KOPT-K1 (cell line): ENCODE data around the gene SEZ6L2.
"Not testable (repeated sequence)": the region's sequence is repeated elsewhere in the genome, so short reads cannot be mapped to it uniquely, and the experiment has no call there.

Experiments used
- H3K27ac ChIP-seq: fragments of 200-600 bp; sonication (generic); 2 replicates; pipeline ENCODE4 v1.5.1; 2016; ENCODE audit warnings: antibody characterized with exemption, mild to moderate bottlenecking, low read depth, low read length; ENCODE audit not compliant: poor library complexity, severe bottlenecking
- H3K36me3 ChIP-seq: fragments of 200-600 bp; sonication (generic); 2 replicates; pipeline ENCODE4 v1.5.1; 2017; ENCODE audit warnings: antibody characterized with exemption, mild to moderate bottlenecking, low read length, moderate library complexity; ENCODE audit not compliant: insufficient read depth
- H3K9me3 ChIP-seq: fragments of 200-600 bp; sonication (generic); 2 replicates; pipeline ENCODE4 v1.5.1; 2017; ENCODE audit warnings: antibody characterized with exemption, low read length, mild to moderate bottlenecking; ENCODE audit not compliant: insufficient read depth, poor library complexity, severe bottlenecking

Gene SEZ6L2

DNA sequence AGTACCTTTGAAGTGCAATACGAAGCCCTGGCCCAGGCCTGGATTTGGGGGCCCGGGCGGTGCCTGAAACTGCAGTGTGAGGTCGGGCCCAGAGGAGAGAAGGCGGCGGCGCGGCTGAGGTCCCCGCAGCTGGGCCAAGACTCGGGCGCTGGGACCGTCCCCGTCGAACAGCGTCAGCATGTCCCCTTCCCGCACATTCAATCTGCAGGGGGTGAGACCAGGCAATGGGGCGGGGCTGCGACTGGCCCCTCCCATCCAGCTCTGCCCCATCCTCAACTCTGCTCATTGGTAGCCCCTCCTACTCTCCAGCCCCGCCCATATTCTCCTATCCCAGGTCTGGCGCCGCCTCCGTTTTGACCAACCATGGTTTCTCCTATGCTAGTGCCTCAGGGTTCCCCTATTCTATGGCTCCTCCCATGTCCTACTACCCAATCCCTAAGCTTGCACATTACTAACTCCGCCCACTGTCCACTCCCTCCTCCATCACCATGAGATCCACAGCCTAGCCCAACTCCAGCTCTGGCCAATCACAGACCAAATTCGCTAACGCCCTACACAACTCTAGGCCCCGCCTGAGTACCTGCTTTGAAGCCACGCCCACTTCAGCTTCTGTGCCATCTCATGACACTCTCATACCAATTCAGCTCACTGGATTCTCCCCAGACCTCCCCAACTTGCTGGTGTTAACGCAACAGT is 21.9 kb downstream of the SEZ6L2 start:
- Histone ChIP-seq H3K36me3 (no peaks in the 10 kb centered on the region), H3K27ac (no peak overlapping the region)

DNA sequence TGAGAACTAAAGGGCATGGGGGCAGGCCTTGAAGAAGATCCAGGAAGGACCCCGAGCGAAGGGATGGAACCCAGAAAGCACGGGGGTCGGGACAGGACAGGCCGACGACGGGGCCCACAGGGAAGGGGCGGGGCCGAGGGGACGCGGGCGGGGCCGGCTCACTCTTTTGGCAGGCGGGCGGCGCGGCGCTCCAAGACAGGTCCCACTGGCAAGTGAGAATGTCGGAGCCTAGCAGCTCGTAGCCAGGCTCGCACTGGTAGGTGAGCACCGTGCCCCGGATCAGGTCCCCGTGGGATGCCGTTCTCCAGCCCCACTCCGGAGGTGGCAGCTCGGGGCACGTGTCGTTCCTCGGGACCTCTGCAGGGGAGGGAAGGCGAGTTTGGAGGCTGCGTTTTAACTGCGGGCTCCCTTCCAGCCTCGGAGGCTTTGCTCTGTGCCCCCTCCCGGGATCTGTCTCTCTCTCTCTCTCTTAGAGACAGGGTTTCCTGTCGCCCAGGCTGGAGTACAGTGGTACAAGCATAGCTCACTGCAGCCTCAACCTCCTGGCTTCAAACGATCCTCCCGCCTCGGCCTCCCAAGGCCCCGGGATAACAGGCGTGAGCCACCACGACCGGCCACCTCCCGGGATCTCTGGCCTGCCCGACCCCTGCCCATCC is 22.6 kb downstream of the SEZ6L2 start:
- Histone ChIP-seq H3K9me3 (no peaks in the 10 kb centered on the region), H3K36me3 (no peaks in the 10 kb centered on the region), H3K27ac (no peak overlapping the region)

More for the DNA sequence above, 21.9 kb downstream of the SEZ6L2 start:
- H3K9me3 ChIP-seq = no peaks in the 10 kb centered on the region

DNA sequence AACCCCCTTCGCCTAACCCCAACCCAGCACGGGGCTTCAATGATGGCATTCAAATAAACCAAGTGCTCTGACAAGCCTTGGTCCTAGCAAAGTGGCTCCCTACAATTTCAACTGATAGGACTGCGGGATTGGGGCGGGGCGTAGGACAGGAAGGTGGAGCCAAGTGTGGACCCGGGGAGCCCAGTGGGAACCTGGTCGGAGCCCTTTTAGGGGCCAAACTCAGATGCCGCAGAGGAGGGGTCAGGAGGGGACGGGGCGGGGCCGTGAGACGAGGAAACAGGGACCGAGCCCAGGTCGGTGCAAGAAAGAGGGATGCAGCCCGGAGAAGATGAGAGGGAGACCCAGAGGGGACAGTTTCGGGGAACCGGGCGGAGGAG is 23.1 kb downstream of the SEZ6L2 start:
- Histone ChIP-seq H3K9me3 (no peaks in the 10 kb centered on the region), H3K27ac (no peak overlapping the region), H3K36me3 (no peaks in the 10 kb centered on the region)

DNA sequence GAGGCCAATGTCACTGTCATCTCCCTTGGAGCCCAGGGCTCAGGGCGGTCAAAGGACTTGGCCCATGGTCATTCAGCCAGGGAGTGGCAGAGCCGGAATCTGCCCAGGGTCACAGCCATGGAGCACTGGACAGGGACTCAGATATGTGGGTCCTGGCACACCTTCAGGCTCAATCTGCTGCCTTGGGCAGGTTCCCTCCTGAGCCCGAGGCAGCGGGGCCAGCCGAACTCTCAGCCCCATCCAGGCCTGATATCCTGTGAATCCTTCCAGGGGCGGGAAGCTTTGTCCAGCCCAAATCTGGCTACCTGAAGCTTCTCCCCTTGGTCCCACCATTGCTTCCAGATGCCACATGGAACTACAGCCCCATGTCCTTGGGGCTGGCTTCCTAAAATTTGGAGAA is 24.1 kb downstream of the SEZ6L2 start:
- Histone ChIP-seq H3K27ac (no peak overlapping the region), H3K9me3 (no peaks in the 10 kb centered on the region), H3K36me3 (no peaks in the 10 kb centered on the region)

DNA sequence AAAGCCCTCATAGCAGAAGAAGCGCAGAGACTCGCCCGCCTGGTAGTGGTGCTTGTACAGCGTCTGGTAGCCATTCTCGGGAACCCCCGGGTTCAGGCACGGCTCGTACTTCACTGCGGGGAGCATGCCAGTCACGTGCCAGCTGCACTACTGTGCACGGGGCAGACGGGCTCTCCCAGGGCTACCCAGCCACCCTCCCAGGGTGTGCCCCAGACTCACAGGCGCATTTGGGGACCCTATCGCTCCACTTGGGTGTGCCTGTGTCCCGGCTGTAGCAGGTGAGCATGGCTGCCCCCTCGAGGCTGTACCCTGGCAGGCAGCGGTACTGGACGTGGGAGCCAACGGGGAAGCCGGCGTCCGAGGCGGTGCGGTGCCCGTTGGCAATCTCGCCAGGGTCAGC is 26.0 kb downstream of the SEZ6L2 start:
- no peak overlapping the region for H3K27ac ChIP-seq
- no peaks in the 10 kb centered on the region for H3K9me3 ChIP-seq
- H3K36me3 ChIP-seq = no peaks in the 10 kb centered on the region

DNA sequence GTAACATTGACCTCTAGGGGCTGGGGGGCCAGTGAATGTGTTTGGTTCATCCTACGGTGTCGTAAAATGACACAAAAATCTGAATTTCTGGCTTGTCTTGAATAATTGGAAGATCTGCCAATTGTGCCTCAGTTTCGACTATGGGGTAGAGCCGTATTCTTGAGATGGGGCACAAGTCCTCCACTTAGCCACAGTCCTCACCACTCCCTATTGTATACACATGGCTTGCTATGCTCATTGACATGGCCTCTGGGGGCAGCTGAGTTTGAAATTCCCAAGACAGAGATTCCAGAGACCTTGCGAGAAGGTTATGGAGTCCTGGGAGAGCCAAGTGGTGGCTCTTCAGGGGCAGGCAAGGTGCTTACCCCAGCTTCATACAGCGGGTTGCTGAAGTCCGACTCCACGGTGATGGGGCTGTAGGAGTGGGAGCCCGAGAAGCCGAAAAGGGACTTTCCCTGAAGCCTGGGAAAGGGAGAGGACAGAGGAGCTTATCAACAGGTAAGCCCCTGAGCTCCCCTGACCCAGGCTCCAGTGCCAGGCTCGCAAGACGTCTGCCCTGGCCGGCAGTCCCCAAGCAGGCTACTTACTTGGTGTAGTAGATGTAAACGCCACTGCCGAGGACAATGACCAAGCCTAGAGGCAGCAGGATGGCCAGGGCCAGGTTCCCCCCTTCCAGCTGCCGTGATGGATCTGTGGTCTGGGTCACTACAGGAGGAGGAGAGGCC is 27.4 kb downstream of the SEZ6L2 start:
- no peaks in the 10 kb centered on the region for H3K9me3 ChIP-seq

DNA sequence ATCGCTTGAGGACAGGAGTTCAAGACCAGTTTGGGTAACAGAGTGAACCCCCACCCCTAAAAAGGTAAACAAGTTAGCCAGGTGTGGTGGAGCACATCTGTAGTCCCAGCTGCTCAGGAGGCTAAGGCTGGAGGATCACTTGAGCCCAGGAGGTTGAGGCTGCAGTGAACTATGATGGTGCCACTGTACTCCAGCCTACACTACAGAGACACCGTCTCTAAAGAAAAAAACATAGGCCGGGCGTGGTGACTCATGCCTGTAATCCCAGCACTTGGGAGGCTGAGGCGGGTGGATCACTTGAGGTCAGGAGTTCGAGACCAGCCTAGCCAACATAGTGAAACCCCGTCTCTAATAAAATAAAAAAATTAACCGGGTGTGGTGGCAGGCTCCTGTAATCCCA is 30.3 kb downstream of the SEZ6L2 start:
- not testable (repeated sequence) for H3K36me3 ChIP-seq, H3K27ac ChIP-seq, H3K9me3 ChIP-seq

More for the DNA sequence above, 27.4 kb downstream of the SEZ6L2 start:
- no peak overlapping the region for H3K27ac ChIP-seq
- H3K36me3 ChIP-seq = no peaks in the 10 kb centered on the region

DNA sequence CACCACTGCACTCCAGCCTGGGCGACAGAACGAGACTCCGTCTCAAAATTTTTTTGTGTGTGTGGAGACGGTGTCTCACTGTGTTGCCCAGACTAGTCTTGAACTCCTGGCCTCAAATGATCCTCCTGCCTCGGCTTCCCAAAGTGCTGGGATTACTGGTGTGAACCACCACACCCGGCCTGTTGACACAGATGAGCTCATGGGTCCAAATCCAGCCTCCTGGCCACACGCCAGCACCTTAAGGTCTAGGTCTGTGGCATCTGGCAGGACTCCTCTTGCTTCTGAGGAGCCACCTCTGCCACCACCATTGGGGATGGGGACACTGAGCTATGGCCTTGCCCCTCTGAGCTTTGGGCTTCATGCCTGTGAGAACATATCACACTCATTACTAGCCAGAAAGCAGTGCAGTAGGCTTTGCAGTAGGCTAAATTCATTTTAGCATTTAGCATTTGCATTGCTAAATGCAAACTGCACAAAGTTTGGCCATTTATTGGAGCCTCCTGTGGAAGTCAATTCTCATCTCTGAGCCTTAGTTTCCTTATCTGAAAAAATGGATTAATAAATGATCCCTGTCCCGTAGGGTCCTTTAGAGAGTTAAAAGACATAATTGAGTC is 30.8 kb downstream of the SEZ6L2 start:
- H3K9me3 ChIP-seq = no peaks in the 10 kb centered on the region
- H3K36me3 ChIP-seq = no peaks in the 10 kb centered on the region

DNA sequence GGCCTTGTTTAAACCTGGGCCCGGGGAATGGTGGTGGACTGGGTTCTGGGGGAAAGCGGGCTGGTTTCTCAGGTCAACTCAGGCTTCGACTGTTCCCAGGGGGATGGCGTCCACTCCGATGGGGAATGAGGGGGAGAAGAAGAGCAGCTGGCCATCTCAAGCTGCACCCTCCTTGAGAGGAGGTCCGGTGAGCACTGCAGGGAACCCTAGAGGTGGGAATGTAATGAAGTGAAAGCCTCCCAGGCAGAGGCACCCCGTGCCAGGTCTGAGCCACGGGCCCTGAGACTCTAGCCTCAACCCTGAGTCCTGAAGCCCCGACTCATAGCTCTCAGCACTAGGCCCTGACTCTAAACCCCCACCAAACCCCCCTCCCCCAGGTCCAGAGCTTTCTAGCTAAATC is 35.1 kb downstream of the SEZ6L2 start:
- Histone ChIP-seq H3K27ac (no peak overlapping the region), H3K36me3 (peaks cover 21% of the 10 kb centered on the region), H3K9me3 (no peaks in the 10 kb centered on the region)

More for the DNA sequence above, 30.8 kb downstream of the SEZ6L2 start:
- H3K27ac ChIP-seq = no peak overlapping the region

DNA sequence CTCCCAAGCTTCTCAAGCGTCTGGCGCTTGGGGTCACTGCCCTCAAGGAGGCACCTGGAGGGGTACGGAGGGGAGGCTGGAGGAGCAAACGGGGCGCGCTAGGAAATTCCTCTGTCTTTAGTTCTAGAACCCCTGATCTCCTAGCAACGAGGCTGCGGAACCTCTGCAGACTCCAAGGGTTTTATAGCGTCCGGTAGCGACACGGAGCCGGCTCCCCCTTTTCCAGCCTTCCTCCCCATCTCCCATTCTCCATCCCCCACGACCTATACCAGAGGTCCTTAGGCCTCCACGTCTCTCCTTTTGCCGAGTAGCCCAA is 35.7 kb downstream of the SEZ6L2 start:
- Histone ChIP-seq H3K27ac (peak overlapping the region; percentile 94), H3K36me3 (peaks cover 27% of the 10 kb centered on the region), H3K9me3 (no peaks in the 10 kb centered on the region)

DNA sequence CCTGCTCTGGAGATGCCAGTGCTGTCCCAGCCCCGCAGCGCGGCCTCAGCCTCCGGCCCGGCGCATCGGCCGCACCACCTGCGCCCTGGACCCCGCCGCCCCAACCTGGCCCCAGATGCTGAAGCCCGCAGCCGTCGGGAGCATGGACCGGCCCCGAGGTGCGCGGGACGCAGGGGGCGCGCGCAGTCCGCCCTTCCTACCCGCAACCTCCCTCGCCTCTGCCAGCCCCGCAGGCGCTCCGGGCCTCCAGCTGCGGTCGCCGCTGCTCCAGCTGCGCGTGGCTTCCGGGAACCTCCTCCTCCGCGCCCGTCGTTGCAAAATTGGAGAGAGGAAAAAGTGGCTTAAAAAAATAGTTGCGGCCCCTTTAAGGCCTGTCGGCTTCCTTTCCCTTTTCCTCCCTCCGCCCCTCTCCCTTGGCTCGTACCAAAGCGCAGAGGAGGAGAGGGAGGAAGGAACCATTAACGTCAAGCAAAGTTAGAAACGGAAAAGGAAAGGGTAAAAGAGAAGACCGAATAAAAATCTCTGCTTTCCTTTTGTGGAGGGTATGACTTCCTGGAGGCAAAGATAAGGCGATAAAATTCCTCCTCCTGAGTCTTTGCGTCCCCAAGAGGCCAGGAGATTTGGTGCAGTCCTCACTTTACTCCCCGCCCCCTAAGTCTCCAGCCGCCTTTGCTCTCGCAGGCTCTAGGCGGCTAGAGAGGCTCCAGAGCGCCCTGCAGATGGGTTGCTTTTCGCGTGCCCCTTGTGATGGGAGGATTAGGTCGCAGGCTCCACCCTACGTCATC is 36.3 kb downstream of the SEZ6L2 start, which contains the start of gene CDIPT:
Gene CDIPT (minus strand): TSS at position 343 of the 785 bp plus-strand sequence. CDS start 369 bp downstream, outside the sequence.
- Histone ChIP-seq H3K9me3 (no peaks in the 10 kb centered on the region), H3K27ac (peak within 1 kb of the TSS; percentile 94), H3K36me3 (peaks cover 33% of the 10 kb centered on the region)

DNA sequence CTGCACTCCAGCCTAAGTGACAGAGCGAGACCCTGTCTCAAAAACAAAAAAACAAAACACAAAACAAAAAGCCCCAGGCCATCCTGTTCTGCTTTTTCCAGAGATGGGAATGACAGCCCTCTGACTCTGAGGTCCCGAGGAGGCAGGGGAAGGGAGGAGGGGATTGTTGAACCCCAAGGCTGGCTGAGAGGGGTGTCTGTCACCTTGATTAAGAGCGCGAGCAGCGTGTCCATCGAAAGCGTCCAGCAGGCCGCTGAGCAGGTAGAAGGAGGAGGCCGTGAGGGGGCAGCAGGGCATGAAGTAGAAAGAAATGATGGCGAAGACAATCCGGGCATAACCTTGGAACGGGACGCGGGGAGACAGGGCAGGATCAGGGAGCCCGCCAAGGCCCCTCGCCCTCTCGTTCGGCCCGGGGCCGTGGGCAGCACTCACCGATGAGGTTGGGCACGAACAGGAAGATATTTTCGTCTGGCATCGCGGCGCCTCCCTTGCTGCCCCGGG is 36.9 kb downstream of the SEZ6L2 start:
- no peaks in the 10 kb centered on the region for H3K9me3 ChIP-seq
- H3K36me3 ChIP-seq = peaks cover 34% of the 10 kb centered on the region
- peak overlapping the region; percentile 94 for H3K27ac ChIP-seq

DNA sequence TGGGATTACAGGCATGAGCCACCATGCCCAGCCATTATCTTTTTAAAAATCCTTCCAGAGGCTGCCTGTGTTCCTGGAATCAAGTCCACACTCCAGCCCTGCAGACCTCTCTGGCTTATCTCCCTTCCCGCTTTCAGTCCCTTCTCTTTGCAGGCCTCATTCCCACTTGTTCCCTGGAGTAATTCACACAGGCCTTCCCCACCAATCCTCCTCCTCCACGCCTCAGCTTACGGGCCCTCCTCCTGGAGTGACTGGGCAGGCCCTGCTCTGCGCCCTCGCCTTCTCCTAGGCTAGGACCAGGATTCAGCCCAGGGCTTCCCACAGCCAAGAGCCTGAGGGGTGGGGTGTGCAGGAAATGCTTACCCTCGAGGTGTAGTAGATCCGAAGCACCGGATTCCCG is 39.1 kb downstream of the SEZ6L2 start:
- no peaks in the 10 kb centered on the region for H3K9me3 ChIP-seq
- no peak overlapping the region for H3K27ac ChIP-seq
- H3K36me3 ChIP-seq = peaks cover 34% of the 10 kb centered on the region

DNA sequence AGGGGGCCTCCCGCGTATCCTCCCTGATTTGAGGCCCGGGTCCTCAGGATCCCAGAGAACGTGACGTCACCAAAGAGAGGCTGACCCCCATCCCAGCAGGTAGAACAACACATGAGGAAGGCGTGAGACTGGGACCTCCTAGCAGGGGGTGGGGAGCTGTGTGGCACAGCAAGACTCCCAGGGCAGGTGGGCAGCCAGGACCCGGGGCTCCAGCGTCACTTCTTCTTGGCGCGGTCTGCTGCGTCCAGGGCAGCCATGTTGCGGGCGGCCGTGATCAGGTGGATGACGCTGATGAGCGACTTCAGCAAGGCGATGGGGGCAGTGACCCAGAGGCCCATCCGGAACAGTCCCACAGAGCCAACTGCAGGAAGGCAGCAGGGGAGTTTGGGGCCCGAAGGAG is 40.4 kb downstream of the SEZ6L2 start:
- Histone ChIP-seq H3K27ac (no peak overlapping the region), H3K36me3 (peaks cover 34% of the 10 kb centered on the region), H3K9me3 (no peaks in the 10 kb centered on the region)
